HEK293 (cell line): ENCODE data around the gene UFD1.

Experiments
- GLI4 ChIP-seq: fragments of 450-650 bp; formaldehyde crosslinking; IDR thresholded peaks from 2 replicates; pipeline ENCODE4 v1.5.1; 2016; ENCODE audit warnings: missing biosample characterization, missing genetic modification characterization
- HOXA7 ChIP-seq: sonication (generic); formaldehyde crosslinking; IDR thresholded peaks from 2 replicates; pipeline ENCODE4 v1.8.1; 2022; ENCODE audit warnings: missing genetic modification reagents, borderline replicate concordance
- KLF1 ChIP-seq: fragments of 450-650 bp; formaldehyde crosslinking; IDR thresholded peaks from 2 replicates; pipeline ENCODE4 v1.5.1; 2016; ENCODE audit warnings: missing biosample characterization, missing genetic modification characterization
- KLF8 ChIP-seq: fragments of 450-650 bp; formaldehyde crosslinking; IDR thresholded peaks from 2 replicates; pipeline ENCODE4 v1.5.1; 2016; ENCODE audit warnings: missing biosample characterization, missing genetic modification characterization
- MEIS1 ChIP-seq: sonication (generic); formaldehyde crosslinking; IDR thresholded peaks from 2 replicates; pipeline ENCODE4 v1.8.1; 2022; ENCODE audit warnings: missing genetic modification reagents, mild to moderate bottlenecking, borderline replicate concordance
- SP7 ChIP-seq: fragments of 450-650 bp; formaldehyde crosslinking; IDR thresholded peaks from 2 replicates; pipeline ENCODE4 v1.5.1; 2016; ENCODE audit warnings: missing biosample characterization, missing genetic modification characterization
- TCF7L2 ChIP-seq: IDR thresholded peaks from 2 replicates; pipeline ENCODE4 v1.6.1; 2011; ENCODE audit warnings: low read depth, mild to moderate bottlenecking, inconsistent platforms, low read length, moderate library complexity, borderline replicate concordance
- ZBTB17 ChIP-seq: fragments of 450-650 bp; formaldehyde crosslinking; IDR thresholded peaks from 2 replicates; pipeline ENCODE4 v1.5.1; 2016; ENCODE audit warnings: missing biosample characterization, missing genetic modification characterization
- ZBTB26 ChIP-seq: fragments of 450-650 bp; formaldehyde crosslinking; optimal IDR thresholded peaks from 2 replicates; pipeline ENCODE3; 2016; ENCODE audit warnings: missing biosample characterization, mild to moderate bottlenecking, missing genetic modification characterization
- ZBTB44 ChIP-seq: fragments of 450-650 bp; IDR thresholded peaks from 2 replicates; pipeline ENCODE4 v1.5.1; 2018; ENCODE audit warnings: missing biosample characterization, mild to moderate bottlenecking, missing genetic modification characterization
- ZNF121 ChIP-seq: fragments of 450-650 bp; formaldehyde crosslinking; IDR thresholded peaks from 2 replicates; pipeline ENCODE4 v1.5.1; 2016; ENCODE audit warnings: missing biosample characterization, missing genetic modification characterization
- ZNF132 ChIP-seq: fragments of 450-650 bp; formaldehyde crosslinking; IDR thresholded peaks from 2 replicates; pipeline ENCODE4 v1.5.1; 2017; ENCODE audit warnings: missing biosample characterization, missing genetic modification characterization, borderline replicate concordance
- ZNF202 ChIP-seq: fragments of 450-650 bp; formaldehyde crosslinking; IDR thresholded peaks from 2 replicates; pipeline ENCODE4 v1.5.1; 2016; ENCODE audit warnings: missing biosample characterization, missing genetic modification characterization, borderline replicate concordance
- ZNF266 ChIP-seq: fragments of 450-650 bp; formaldehyde crosslinking; IDR thresholded peaks from 2 replicates; pipeline ENCODE4 v1.5.1; 2016; ENCODE audit warnings: missing biosample characterization, missing genetic modification characterization, low read depth
- ZNF280C ChIP-seq: fragments of 450-650 bp; formaldehyde crosslinking; IDR thresholded peaks from 2 replicates; pipeline ENCODE4 v1.5.1; 2016; ENCODE audit warnings: missing biosample characterization, missing genetic modification characterization
- ZNF350 ChIP-seq: fragments of 450-650 bp; formaldehyde crosslinking; IDR thresholded peaks from 2 replicates; pipeline ENCODE4 v1.5.0; 2017; ENCODE audit warnings: missing biosample characterization, mild to moderate bottlenecking, missing genetic modification characterization
- ZNF514 ChIP-seq: fragments of 450-650 bp; formaldehyde crosslinking; IDR thresholded peaks from 2 replicates; pipeline ENCODE4 v1.5.1; 2016; ENCODE audit warnings: missing biosample characterization, missing genetic modification characterization
- ZNF560 ChIP-seq: fragments of 450-650 bp; formaldehyde crosslinking; IDR thresholded peaks from 2 replicates; pipeline ENCODE4 v1.5.1; 2017; ENCODE audit warnings: missing biosample characterization, missing genetic modification characterization, borderline replicate concordance
- ZNF571 ChIP-seq: fragments of 450-650 bp; formaldehyde crosslinking; IDR thresholded peaks from 2 replicates; pipeline ENCODE4 v1.5.0; 2017; ENCODE audit warnings: missing biosample characterization, missing genetic modification characterization
- ZNF600 ChIP-seq: fragments of 450-650 bp; formaldehyde crosslinking; IDR thresholded peaks from 2 replicates; pipeline ENCODE4 v1.5.1; 2016; ENCODE audit warnings: missing biosample characterization, missing genetic modification characterization
- ZNF626 ChIP-seq: fragments of 450-650 bp; sonication (Bioruptor Pico); formaldehyde crosslinking; IDR thresholded peaks from 2 replicates; pipeline ENCODE4 v1.5.1; 2018; ENCODE audit warnings: missing biosample characterization, missing genetic modification characterization, inconsistent platforms
- ZNF704 ChIP-seq: fragments of 450-650 bp; formaldehyde crosslinking; IDR thresholded peaks from 2 replicates; pipeline ENCODE4 v1.5.1; 2016; ENCODE audit warnings: missing biosample characterization, missing genetic modification characterization
- ZNF830 ChIP-seq: fragments of 450-650 bp; IDR thresholded peaks from 2 replicates; pipeline ENCODE4 v1.5.0; 2018; ENCODE audit warnings: missing biosample characterization, missing genetic modification characterization, low read depth, mild to moderate bottlenecking, moderate library complexity
- TF ChIP-seq, protein P1 (sequence below): IDR thresholded peaks from 2 replicates; pipeline ENCODE4 v1.6.1; 2011; ENCODE audit warnings: mild to moderate bottlenecking, low read depth, low read length, borderline replicate concordance
- TF ChIP-seq, protein P2 (sequence below): fragments of 450-650 bp; formaldehyde crosslinking; IDR thresholded peaks from 2 replicates; pipeline ENCODE4 v1.5.1; 2017; ENCODE audit warnings: missing biosample characterization, missing genetic modification characterization
- TF ChIP-seq, protein P3 (sequence below): fragments of 450-650 bp; formaldehyde crosslinking; IDR thresholded peaks from 2 replicates; pipeline ENCODE4 v1.5.1; 2016; ENCODE audit warnings: missing biosample characterization, missing genetic modification characterization

The UFD1 gene

DNA sequence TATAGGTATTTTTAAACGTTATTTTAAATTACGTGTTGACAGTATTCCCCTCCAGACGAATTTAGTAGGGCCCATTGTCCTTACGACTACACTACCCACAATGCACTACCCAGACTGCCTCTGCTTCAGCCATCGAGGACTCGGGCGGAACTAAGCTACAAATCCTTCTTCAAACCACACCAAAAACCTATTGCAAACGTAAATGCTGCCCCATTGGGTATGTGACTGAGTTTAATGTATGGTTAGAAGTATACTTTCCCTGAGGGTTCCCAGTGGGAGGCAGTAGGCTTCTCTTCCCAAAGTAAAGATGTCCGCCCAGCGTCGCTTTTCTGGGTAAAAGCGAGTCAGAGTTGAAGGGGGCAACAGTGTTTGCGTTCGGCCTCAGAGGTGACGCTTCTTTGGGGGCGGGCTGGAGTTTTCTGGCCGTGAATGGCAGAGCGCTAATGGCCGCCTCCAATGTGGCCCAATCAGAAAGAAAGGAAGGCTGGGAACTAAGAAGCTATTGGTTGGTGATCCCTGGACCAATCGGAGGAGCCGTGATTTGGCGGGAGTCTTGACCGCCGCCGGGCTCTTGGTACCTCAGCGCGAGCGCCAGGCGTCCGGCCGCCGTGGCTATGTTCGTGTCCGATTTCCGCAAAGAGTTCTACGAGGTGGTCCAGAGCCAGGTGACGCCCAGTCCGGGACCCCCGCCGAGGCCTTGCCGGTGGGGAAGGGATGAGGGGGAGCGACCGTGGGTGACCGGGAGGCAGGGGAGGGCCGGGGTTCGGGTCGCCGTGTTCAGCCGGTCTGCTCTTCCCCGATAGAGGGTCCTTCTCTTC lies 571 bp upstream of the UFD1 start, which contains the start of gene CDC45 (continued):
- TF ChIP-seq KLF1 (tag by site-specific recombination) = no peak; the same call in 1 of the 2 replicates
- TF ChIP-seq ZNF704 (tag by site-specific recombination) = 0 out of 2 replicates have a peak, but pooled peaks have one; percentile 39
- TF ChIP-seq ZBTB44 (tag by site-specific recombination) = no peak
- TF ChIP-seq GLI4 = no peak
- no peak for TF ChIP-seq MEIS1
- TF ChIP-seq ZNF280C (tag by site-specific recombination) = no peak
- peak; percentile 97 for TF ChIP-seq ZBTB17 (tag by site-specific recombination)
- TF ChIP-seq ZNF600 = no peak
- TF ChIP-seq ZBTB26 = peak; percentile 30
- TF ChIP-seq, protein P1, sequence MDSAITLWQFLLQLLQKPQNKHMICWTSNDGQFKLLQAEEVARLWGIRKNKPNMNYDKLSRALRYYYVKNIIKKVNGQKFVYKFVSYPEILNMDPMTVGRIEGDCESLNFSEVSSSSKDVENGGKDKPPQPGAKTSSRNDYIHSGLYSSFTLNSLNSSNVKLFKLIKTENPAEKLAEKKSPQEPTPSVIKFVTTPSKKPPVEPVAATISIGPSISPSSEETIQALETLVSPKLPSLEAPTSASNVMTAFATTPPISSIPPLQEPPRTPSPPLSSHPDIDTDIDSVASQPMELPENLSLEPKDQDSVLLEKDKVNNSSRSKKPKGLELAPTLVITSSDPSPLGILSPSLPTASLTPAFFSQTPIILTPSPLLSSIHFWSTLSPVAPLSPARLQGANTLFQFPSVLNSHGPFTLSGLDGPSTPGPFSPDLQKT = no peak; the same call in 1 of the 2 replicates
- TF ChIP-seq ZNF514 (tag by site-specific recombination) = no peak
- no peak for TF ChIP-seq TCF7L2
- no peak for TF ChIP-seq ZNF350 (tag by site-specific recombination)
- TF ChIP-seq SP7 (tag by site-specific recombination) = no peak; the same call in 1 of the 2 replicates
- no peak for TF ChIP-seq ZNF132 (tag by site-specific recombination)
- no peak for TF ChIP-seq HOXA7 (CRISPR knock-in tag)
- TF ChIP-seq, protein P2, sequence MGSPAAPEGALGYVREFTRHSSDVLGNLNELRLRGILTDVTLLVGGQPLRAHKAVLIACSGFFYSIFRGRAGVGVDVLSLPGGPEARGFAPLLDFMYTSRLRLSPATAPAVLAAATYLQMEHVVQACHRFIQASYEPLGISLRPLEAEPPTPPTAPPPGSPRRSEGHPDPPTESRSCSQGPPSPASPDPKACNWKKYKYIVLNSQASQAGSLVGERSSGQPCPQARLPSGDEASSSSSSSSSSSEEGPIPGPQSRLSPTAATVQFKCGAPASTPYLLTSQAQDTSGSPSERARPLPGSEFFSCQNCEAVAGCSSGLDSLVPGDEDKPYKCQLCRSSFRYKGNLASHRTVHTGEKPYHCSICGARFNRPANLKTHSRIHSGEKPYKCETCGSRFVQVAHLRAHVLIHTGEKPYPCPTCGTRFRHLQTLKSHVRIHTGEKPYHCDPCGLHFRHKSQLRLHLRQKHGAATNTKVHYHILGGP (tag by site-specific recombination) = no peak
- TF ChIP-seq ZNF560 (tag by site-specific recombination) = no peak
- no peak for TF ChIP-seq ZNF626 (tag by site-specific recombination)
- TF ChIP-seq, protein P3, sequence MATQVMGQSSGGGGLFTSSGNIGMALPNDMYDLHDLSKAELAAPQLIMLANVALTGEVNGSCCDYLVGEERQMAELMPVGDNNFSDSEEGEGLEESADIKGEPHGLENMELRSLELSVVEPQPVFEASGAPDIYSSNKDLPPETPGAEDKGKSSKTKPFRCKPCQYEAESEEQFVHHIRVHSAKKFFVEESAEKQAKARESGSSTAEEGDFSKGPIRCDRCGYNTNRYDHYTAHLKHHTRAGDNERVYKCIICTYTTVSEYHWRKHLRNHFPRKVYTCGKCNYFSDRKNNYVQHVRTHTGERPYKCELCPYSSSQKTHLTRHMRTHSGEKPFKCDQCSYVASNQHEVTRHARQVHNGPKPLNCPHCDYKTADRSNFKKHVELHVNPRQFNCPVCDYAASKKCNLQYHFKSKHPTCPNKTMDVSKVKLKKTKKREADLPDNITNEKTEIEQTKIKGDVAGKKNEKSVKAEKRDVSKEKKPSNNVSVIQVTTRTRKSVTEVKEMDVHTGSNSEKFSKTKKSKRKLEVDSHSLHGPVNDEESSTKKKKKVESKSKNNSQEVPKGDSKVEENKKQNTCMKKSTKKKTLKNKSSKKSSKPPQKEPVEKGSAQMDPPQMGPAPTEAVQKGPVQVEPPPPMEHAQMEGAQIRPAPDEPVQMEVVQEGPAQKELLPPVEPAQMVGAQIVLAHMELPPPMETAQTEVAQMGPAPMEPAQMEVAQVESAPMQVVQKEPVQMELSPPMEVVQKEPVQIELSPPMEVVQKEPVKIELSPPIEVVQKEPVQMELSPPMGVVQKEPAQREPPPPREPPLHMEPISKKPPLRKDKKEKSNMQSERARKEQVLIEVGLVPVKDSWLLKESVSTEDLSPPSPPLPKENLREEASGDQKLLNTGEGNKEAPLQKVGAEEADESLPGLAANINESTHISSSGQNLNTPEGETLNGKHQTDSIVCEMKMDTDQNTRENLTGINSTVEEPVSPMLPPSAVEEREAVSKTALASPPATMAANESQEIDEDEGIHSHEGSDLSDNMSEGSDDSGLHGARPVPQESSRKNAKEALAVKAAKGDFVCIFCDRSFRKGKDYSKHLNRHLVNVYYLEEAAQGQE (tag by site-specific recombination) = no peak
- TF ChIP-seq ZNF202 (tag by site-specific recombination) = no peak
- no peak for TF ChIP-seq ZNF266 (tag by site-specific recombination)
- 0 out of 2 replicates have a peak, but pooled peaks have one; percentile 38 for TF ChIP-seq ZNF121 (tag by site-specific recombination)
- no peak for TF ChIP-seq ZNF571 (tag by site-specific recombination)
- no peak for TF ChIP-seq ZNF830 (tag by site-specific recombination)
- TF ChIP-seq KLF8 (tag by site-specific recombination) = peak; percentile 61; the same call in 1 of the 2 replicates
- TF ChIP-seq, all 188 proteins: peak for 55
